Keratinocyte (primary cell): ENCODE results near the gene GAS2. TPM values are rescaled to one million over a fixed set of nuclear protein-coding genes. Genes with fewer than 3 reads are reported as not detected.

Source experiments
- DNase-seq: peaks from one replicate; pipeline ENCODE4 v3.0.0-alpha.2; 2011; ENCODE audit warnings: low read depth, missing footprints, low spot score
- FAIRE-seq: peaks from 2 replicates; lab custom pipeline; 2011; peaks lifted over from hg19 to GRCh38; lab: Jason Lieb, UNC
- H2AFZ ChIP-seq: 2 replicates; pipeline ENCODE4 v1.6.0; 2012; ENCODE audit warnings: low read length, control low read depth, inconsistent platforms; ENCODE audit not compliant: control insufficient read depth
- H3K27ac ChIP-seq: 2 replicates; pipeline ENCODE4 v1.5.1; 2011; ENCODE audit warnings: low read length; ENCODE audit not compliant: control insufficient read depth, insufficient read depth
- H3K27me3 ChIP-seq: 3 replicates; pipeline ENCODE4 v1.6.0; 2011; ENCODE audit warnings: low read length; ENCODE audit not compliant: control insufficient read depth, insufficient read depth; ENCODE audit errors: extremely low read depth
- H3K36me3 ChIP-seq, 2 experiments: 2 replicates in 1 of 2; 3 replicates in 1 of 2; pipeline ENCODE4 v1.5.1; 2011; ENCODE audit warnings: low read length in 2 of 2, mild to moderate bottlenecking in 1 of 2; ENCODE audit not compliant: control insufficient read depth in 2 of 2, insufficient read depth in 2 of 2; ENCODE audit errors: extremely low read depth in 1 of 2
- H3K4me1 ChIP-seq: 3 replicates; pipeline ENCODE4 v1.5.1; 2011; ENCODE audit warnings: low read length; ENCODE audit not compliant: control insufficient read depth, insufficient read depth; ENCODE audit errors: extremely low read depth
- H3K4me2 ChIP-seq: 3 replicates; pipeline ENCODE4 v1.6.0; 2011; ENCODE audit warnings: low read depth, low read length; ENCODE audit not compliant: control insufficient read depth, insufficient read depth; ENCODE audit errors: extremely low read depth
- H3K4me3 ChIP-seq, 3 experiments: fragments of 200-600 bp in 1 of 3; sonication (generic) in 1 of 3; 2 replicates in 2 of 3; 3 replicates in 1 of 3; pipeline ENCODE4 v1.5.1; 2011 to 2016; ENCODE audit warnings: low read length in 3 of 3, mild to moderate bottlenecking in 3 of 3, control low read depth in 2 of 3, inconsistent platforms in 1 of 3, low read depth in 1 of 3, mixed read lengths in 1 of 3, mixed run types in 1 of 3, moderate library complexity in 1 of 3; ENCODE audit not compliant: control insufficient read depth in 2 of 3, insufficient read depth in 2 of 3; ENCODE audit errors: extremely low read depth in 1 of 3
- H3K79me2 ChIP-seq: 2 replicates; pipeline ENCODE4 v1.6.0; 2012; ENCODE audit warnings: low read length; ENCODE audit not compliant: control insufficient read depth, insufficient read depth
- H3K9ac ChIP-seq: 3 replicates; pipeline ENCODE4 v1.6.0; 2011; ENCODE audit warnings: low read length; ENCODE audit not compliant: control insufficient read depth, insufficient read depth; ENCODE audit errors: extremely low read depth
- H3K9me1 ChIP-seq: 3 replicates; pipeline ENCODE4 v1.6.0; 2011; ENCODE audit warnings: low read length; ENCODE audit not compliant: control insufficient read depth, insufficient read depth; ENCODE audit errors: extremely low read depth
- H3K9me3 ChIP-seq: 2 replicates; pipeline ENCODE4 v1.5.1; 2012; ENCODE audit warnings: low read depth, low read length; ENCODE audit not compliant: control insufficient read depth
- H4K20me1 ChIP-seq: 3 replicates; pipeline ENCODE4 v1.6.0; 2011; ENCODE audit warnings: low read length; ENCODE audit not compliant: control insufficient read depth, insufficient read depth; ENCODE audit errors: extremely low read depth
- EZH2 ChIP-seq: IDR thresholded peaks from one replicate; pipeline ENCODE4 v1.6.1; 2012; ENCODE audit warnings: inconsistent platforms, mild to moderate bottlenecking, low read length, moderate library complexity
- dilution Hi-C: fragments of 300-500 bp; cut with MboI; formaldehyde crosslinking; loops from one replicate; pipeline ENCODE4 v1.7.0; 2020; ENCODE audit warnings: low sequenced_read_pairs; ENCODE audit not compliant: extremely low pct_ligation_motif_present
- polyA plus RNA-seq, 5 experiments: library from polyadenylated mRNA; depleted of rRNA in 3 of 5; stranded (reverse) in 3 of 5; stranded (forward) in 1 of 5; unstranded in 1 of 5; fragments of >200 nt; gene quantifications; 1 replicate in 1 of 5; 2 replicates in 3 of 5; 3 replicates in 1 of 5; pipeline versions ENCODE4 v1.2.1 to v1.2.3, GENCODE V29; 2011 to 2012; ENCODE audit warnings: missing spikeins in 2 of 5, low read depth in 1 of 5, low replicate concordance in 1 of 5
- TF ChIP-seq, protein P1 (sequence below), 3 experiments: IDR thresholded peaks in 1 of 3; conservative IDR thresholded peaks in 1 of 3; optimal IDR thresholded peaks in 1 of 3; 2 replicates in 2 of 3; 3 replicates in 1 of 3; pipeline versions ENCODE3 to v1.5.1; 2011; ENCODE audit warnings: low read length in 3 of 3, mild to moderate bottlenecking in 3 of 3, moderate library complexity in 2 of 3, control low read depth in 1 of 3, inconsistent platforms in 1 of 3; ENCODE audit not compliant: insufficient read depth in 2 of 3; ENCODE audit errors: extremely low read depth in 1 of 3

GAS2 gene
- polyA plus RNA-seq, 1 donor (not counting 4 experiments of a cell fraction or from before 2014, with no cell fraction given): 0.62 TPM

DNA sequence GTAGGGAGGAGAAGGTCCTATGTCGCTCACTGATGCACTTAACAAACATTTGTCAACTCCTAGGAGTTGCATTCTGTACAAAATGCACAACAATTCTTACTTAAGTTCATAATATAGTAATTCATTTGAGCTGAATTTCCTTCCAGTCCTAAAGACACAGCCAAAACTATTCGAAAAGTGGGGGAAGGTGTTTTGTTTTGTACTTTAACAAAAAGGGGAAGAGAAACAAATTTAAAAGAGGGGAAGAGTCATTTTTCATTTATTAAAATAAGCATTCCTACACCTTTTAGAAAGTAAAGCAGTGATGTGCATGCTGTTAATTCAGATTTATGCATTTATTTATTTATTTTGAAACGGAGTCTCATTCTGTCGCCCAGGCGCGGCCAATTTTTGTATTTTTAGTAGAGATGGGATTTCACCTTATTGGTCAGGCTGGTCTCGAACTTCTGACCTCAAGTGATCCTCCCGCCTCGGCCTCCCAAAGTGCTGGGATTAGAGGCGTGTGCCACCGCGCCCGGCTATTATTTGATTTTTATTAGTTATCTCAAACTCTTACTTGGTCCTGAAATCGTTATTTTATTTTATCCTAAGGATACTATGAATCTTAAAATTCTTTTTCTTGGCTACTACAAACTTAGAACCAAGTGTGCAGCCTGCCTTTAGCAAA is 39.7 kb upstream of the GAS2 start:
- no peak overlapping the region for H2AFZ ChIP-seq

DNA sequence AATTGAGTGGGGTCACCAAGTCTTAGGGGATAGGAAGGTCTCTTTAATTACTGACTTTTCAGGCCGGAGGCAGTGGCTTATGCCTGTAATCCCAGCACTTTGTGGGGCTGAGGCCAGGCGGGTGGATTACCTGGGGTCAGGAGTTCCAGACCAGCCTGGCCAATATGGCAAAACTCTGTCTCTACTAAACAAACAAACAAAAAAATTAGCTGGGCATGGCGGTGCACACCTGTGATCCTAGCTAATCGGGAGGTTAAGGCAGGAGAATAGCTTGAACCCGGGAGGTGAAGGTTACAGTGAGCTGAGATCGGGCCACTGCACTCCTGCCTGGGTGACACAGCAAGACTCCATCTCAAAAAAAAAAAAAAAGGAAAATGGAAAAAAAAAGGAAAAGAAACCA is 39.0 kb upstream of the GAS2 start:
- Histone ChIP-seq H2AFZ (no peak overlapping the region), H3K79me2 (peaks cover 17% of the 10 kb centered on the region), H3K27ac (no peak overlapping the region), H4K20me1 (no peaks in the 10 kb centered on the region), H3K4me2 (no peak overlapping the region), H3K4me1 (peaks cover 8% of the 10 kb centered on the region), H3K9me3 (no peaks in the 10 kb centered on the region), H3K9me1 (no peaks in the 10 kb centered on the region), H3K4me3 (no peak overlapping the region), H3K27me3 (no peaks in the 10 kb centered on the region), H3K9ac (no peak overlapping the region), H3K36me3 (no peaks in the 10 kb centered on the region)
- no peak for FAIRE-seq
- dilution Hi-C loops: no loop called here
- no peak for TF ChIP-seq EZH2
- TF ChIP-seq, protein P1, sequence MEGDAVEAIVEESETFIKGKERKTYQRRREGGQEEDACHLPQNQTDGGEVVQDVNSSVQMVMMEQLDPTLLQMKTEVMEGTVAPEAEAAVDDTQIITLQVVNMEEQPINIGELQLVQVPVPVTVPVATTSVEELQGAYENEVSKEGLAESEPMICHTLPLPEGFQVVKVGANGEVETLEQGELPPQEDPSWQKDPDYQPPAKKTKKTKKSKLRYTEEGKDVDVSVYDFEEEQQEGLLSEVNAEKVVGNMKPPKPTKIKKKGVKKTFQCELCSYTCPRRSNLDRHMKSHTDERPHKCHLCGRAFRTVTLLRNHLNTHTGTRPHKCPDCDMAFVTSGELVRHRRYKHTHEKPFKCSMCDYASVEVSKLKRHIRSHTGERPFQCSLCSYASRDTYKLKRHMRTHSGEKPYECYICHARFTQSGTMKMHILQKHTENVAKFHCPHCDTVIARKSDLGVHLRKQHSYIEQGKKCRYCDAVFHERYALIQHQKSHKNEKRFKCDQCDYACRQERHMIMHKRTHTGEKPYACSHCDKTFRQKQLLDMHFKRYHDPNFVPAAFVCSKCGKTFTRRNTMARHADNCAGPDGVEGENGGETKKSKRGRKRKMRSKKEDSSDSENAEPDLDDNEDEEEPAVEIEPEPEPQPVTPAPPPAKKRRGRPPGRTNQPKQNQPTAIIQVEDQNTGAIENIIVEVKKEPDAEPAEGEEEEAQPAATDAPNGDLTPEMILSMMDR (optimal IDR thresholded peaks at IDR 0.05 in 1 of 3, IDR thresholded peaks at IDR 0.05 in 1 of 3, conservative IDR thresholded peaks at IDR 0.05 in 1 of 3; ENCODE audit: extremely low read depth in 1 of 3, insufficient read depth in 2 of 3, low read length in 3 of 3): no peak
- no peak for DNase-seq

More for the DNA sequence above, 39.7 kb upstream of the GAS2 start:
- dilution Hi-C loops: no loop called here
- Histone ChIP-seq H3K79me2 (peaks cover 17% of the 10 kb centered on the region), H4K20me1 (no peaks in the 10 kb centered on the region), H3K4me3 (peak overlapping the region in 1 of 3 experiments; percentile 76), H3K9me3 (no peaks in the 10 kb centered on the region), H3K27ac (no peak overlapping the region), H3K9ac (no peak overlapping the region), H3K36me3 (no peaks in the 10 kb centered on the region), H3K27me3 (no peaks in the 10 kb centered on the region), H3K9me1 (no peaks in the 10 kb centered on the region), H3K4me2 (peak overlapping the region; percentile 91), H3K4me1 (peaks cover 8% of the 10 kb centered on the region)
- TF ChIP-seq, protein P1 (optimal IDR thresholded peaks at IDR 0.05 in 1 of 3, IDR thresholded peaks at IDR 0.05 in 1 of 3, conservative IDR thresholded peaks at IDR 0.05 in 1 of 3; ENCODE audit: extremely low read depth in 1 of 3, insufficient read depth in 2 of 3, low read length in 3 of 3): no peak
- TF ChIP-seq EZH2: no peak
- FAIRE-seq (no peak), DNase-seq (no peak)
